H9 (cell line): ENCODE results near the gene FNDC7. TPM values are rescaled to one million over a fixed set of nuclear protein-coding genes. Genes with fewer than 3 reads are reported as not detected.

ENCODE experiments used
- DNase-seq: peaks from one replicate; pipeline ENCODE4 v3.0.0-alpha.2; 2017
- H2AFZ ChIP-seq: one replicate; pipeline ENCODE4 v1.6.1; 2013; ENCODE audit warnings: mild to moderate bottlenecking, low read length, control low read depth, moderate library complexity
- H2AK5ac ChIP-seq: 2 replicates; pipeline ENCODE4 v1.6.1; 2013; ENCODE audit warnings: low read length, control low read depth, mixed read lengths; ENCODE audit not compliant: insufficient read length
- H2BK120ac ChIP-seq: one replicate; pipeline ENCODE4 v1.6.1; 2013; ENCODE audit warnings: low read depth, mild to moderate bottlenecking, low read length, control low read depth, inconsistent platforms; ENCODE audit not compliant: poor library complexity, severe bottlenecking
- H2BK12ac ChIP-seq: 2 replicates; pipeline ENCODE4 v1.6.1; 2013; ENCODE audit warnings: low read length, control low read depth, mixed read lengths, low read depth; ENCODE audit not compliant: insufficient read length
- H2BK15ac ChIP-seq: 2 replicates; pipeline ENCODE4 v1.6.1; 2013; ENCODE audit warnings: low read depth, low read length, control low read depth
- H2BK20ac ChIP-seq: one replicate; pipeline ENCODE4 v1.6.1; 2013; ENCODE audit warnings: low read depth, mild to moderate bottlenecking, low read length, control low read depth, inconsistent platforms; ENCODE audit not compliant: poor library complexity, severe bottlenecking
- H2BK5ac ChIP-seq: 2 replicates; pipeline ENCODE4 v1.6.1; 2013; ENCODE audit warnings: low read length, control low read depth, mixed read lengths; ENCODE audit not compliant: insufficient read length
- H3K14ac ChIP-seq: 2 replicates; pipeline ENCODE4 v1.6.1; 2013; ENCODE audit warnings: low read length, control low read depth; ENCODE audit not compliant: insufficient read depth
- H3K18ac ChIP-seq: 2 replicates; pipeline ENCODE4 v1.6.1; 2013; ENCODE audit warnings: low read depth, mild to moderate bottlenecking, mixed read lengths, low read length, control low read depth; ENCODE audit not compliant: insufficient read length
- H3K23ac ChIP-seq: 2 replicates; pipeline ENCODE4 v1.6.1; 2013; ENCODE audit warnings: low read length, control low read depth, mixed read lengths, low read depth; ENCODE audit not compliant: insufficient read length
- H3K23me2 ChIP-seq: 2 replicates; pipeline ENCODE4 v1.6.1; 2013; ENCODE audit warnings: low read depth, mild to moderate bottlenecking, mixed read lengths, low read length, control low read depth; ENCODE audit not compliant: insufficient read length, poor library complexity, severe bottlenecking
- H3K27ac ChIP-seq: 2 replicates; pipeline ENCODE4 v1.5.1; 2013; ENCODE audit warnings: low read length, control low read depth, mixed read lengths, low read depth; ENCODE audit not compliant: insufficient read length
- H3K27me3 ChIP-seq: 2 replicates; pipeline ENCODE4 v1.6.1; 2013; ENCODE audit warnings: low read length, control low read depth, inconsistent platforms; ENCODE audit not compliant: insufficient read depth
- H3K4ac ChIP-seq: 2 replicates; pipeline ENCODE4 v1.6.1; 2013; ENCODE audit warnings: low read depth, mild to moderate bottlenecking, control low read depth, inconsistent platforms, low read length, moderate library complexity
- H3K4me1 ChIP-seq: 2 replicates; pipeline ENCODE4 v1.6.1; 2013; ENCODE audit warnings: low read length, control low read depth, inconsistent platforms; ENCODE audit not compliant: insufficient read depth
- H3K4me2 ChIP-seq: 2 replicates; pipeline ENCODE4 v1.6.1; 2013; ENCODE audit warnings: low read length, control low read depth, mixed read lengths; ENCODE audit not compliant: insufficient read length, insufficient read depth
- H3K56ac ChIP-seq: 2 replicates; pipeline ENCODE4 v1.6.1; 2013; ENCODE audit warnings: low read depth, mild to moderate bottlenecking, mixed read lengths, low read length, control low read depth; ENCODE audit not compliant: insufficient read length
- H3K79me1 ChIP-seq: 2 replicates; pipeline ENCODE4 v1.6.1; 2013; ENCODE audit warnings: low read depth, mild to moderate bottlenecking, moderate library complexity, low read length, control low read depth, inconsistent platforms; ENCODE audit not compliant: insufficient read depth, poor library complexity, severe bottlenecking
- H3K79me2 ChIP-seq: 2 replicates; pipeline ENCODE4 v1.6.1; 2013; ENCODE audit warnings: low read length, control low read depth, inconsistent platforms; ENCODE audit not compliant: insufficient read depth
- H3K9ac ChIP-seq: 2 replicates; pipeline ENCODE4 v1.6.1; 2013; ENCODE audit warnings: low read length, control low read depth, mixed read lengths; ENCODE audit not compliant: insufficient read length; ENCODE audit errors: extremely low read depth
- H3K9me3 ChIP-seq: one replicate; pipeline ENCODE4 v1.6.1; 2013; ENCODE audit warnings: low read depth, low read length, inconsistent platforms; ENCODE audit not compliant: control insufficient read depth
- H3T11ph ChIP-seq: one replicate; pipeline ENCODE4 v1.6.1; 2013; ENCODE audit warnings: mild to moderate bottlenecking, low read length, control low read depth, inconsistent platforms
- H4K20me1 ChIP-seq: one replicate; pipeline ENCODE4 v1.6.1; 2013; ENCODE audit not compliant: control insufficient read depth, insufficient read length, insufficient read depth
- H4K5ac ChIP-seq: 2 replicates; pipeline ENCODE4 v1.6.1; 2013; ENCODE audit warnings: low read depth, mild to moderate bottlenecking, mixed read lengths, low read length, control low read depth; ENCODE audit not compliant: insufficient read length
- H4K8ac ChIP-seq: replicated peaks from 2 replicates; pipeline ENCODE4 v1.6.1; 2013; ENCODE audit warnings: low read length, control low read depth, mixed read lengths, low read depth; ENCODE audit not compliant: insufficient read length
- H4K91ac ChIP-seq: 2 replicates; pipeline ENCODE4 v1.6.1; 2013; ENCODE audit warnings: low read depth, mild to moderate bottlenecking, moderate library complexity, mixed read lengths, low read length, control low read depth; ENCODE audit not compliant: insufficient read length
- H3K27ac Mint-ChIP-seq, 3 experiments: 2 replicates in 2 of 3; 3 replicates in 1 of 3; pipeline ENCODE4 v1.8.0; 2020 to 2021; ENCODE audit warnings: mixed read lengths in 3 of 3, mild to moderate bottlenecking in 1 of 3, moderate library complexity in 1 of 3
- H3K27me3 Mint-ChIP-seq: 2 replicates; pipeline ENCODE4 v1.8.0; 2021; ENCODE audit warnings: low read depth, mild to moderate bottlenecking, moderate library complexity, mixed read lengths
- H3K36me3 Mint-ChIP-seq, 3 experiments: 2 replicates in 2 of 3; 3 replicates in 1 of 3; pipeline ENCODE4 v1.8.0; 2020 to 2021; ENCODE audit warnings: low read depth in 3 of 3, mixed read lengths in 3 of 3; ENCODE audit not compliant: insufficient read depth in 1 of 3
- H3K4me1 Mint-ChIP-seq, 2 experiments: 2 replicates each; pipeline ENCODE4 v1.8.0; 2020; ENCODE audit warnings: mixed read lengths in 2 of 2
- H3K4me3 Mint-ChIP-seq, 2 experiments: 2 replicates in 1 of 2; 3 replicates in 1 of 2; pipeline ENCODE4 v1.8.0; 2020 to 2021; ENCODE audit warnings: mild to moderate bottlenecking in 2 of 2, mixed read lengths in 2 of 2, moderate library complexity in 1 of 2
- H3K9me3 Mint-ChIP-seq, 2 experiments: 2 replicates in 1 of 2; 3 replicates in 1 of 2; pipeline ENCODE4 v1.8.0; 2020; ENCODE audit warnings: mild to moderate bottlenecking in 2 of 2, mixed read lengths in 2 of 2, moderate library complexity in 1 of 2
- WGBS: extraction: QIAGEN DNeasy Blood & Tissue Kit; methylation state at CpG from one replicate; pipeline ENCODE4 v1.1.7; 2013; ENCODE audit warnings: missing lambda C conversion rate, low lambda C conversion rate, mixed read lengths; ENCODE audit not compliant: insufficient read length; ENCODE audit errors: extremely low coverage; 5-methylcytosine and 5-hydroxymethylcytosine counted together
- total RNA-seq: library from RNA; stranded (reverse); gene quantifications from 2 replicates; pipeline ENCODE4 v1.2.1, GENCODE V29; 2021
- TF ChIP-seq, protein P1 (sequence below): fragments of 200-600 bp; sonication (generic); conservative IDR thresholded peaks from 3 replicates; pipeline ENCODE4 v1.8.0; 2021; ENCODE audit warnings: antibody characterized with exemption, mild to moderate bottlenecking

FNDC7 gene
- total RNA-seq, 1 experiment from 2014 or later, result 0.13 TPM

DNA sequence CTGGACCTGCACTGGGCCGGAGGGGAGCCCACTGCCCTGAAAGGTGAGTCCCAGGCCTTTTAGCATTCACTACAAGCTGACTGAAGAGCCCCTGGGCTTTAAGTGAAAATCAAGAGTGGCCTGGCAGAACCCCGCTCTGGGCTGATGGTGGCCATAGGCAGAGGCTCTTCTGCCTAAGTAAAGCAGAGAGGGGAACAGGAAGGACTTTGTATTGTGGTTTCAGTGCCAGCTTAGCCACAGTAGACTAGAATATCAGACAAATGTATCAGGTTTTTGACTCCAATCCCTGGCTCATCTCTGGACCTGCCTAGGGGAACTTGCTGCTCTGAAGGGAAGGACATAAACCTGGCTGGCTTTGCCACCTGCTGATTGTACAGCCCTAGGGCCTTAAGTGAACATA is 41.6 kb upstream of the FNDC7 start:
- Histone ChIP-seq H2BK120ac (no peak overlapping the region), H3K4ac (no peak overlapping the region), H3K79me1 (no peaks in the 10 kb centered on the region), H4K5ac (no peak overlapping the region), H2AK5ac (no peak overlapping the region), H2BK15ac (no peak overlapping the region), H2AFZ (no peak overlapping the region), H4K91ac (no peak overlapping the region), H3K23me2 (no peaks in the 10 kb centered on the region), H4K8ac (no peak overlapping the region), H3K56ac (no peak overlapping the region), H3K27ac (no peak overlapping the region), H3K27me3 (no peaks in the 10 kb centered on the region), H3K23ac (no peak overlapping the region), H3K9me3 (no peaks in the 10 kb centered on the region), H2BK12ac (no peak overlapping the region), H3K14ac (no peak overlapping the region; the same call in 1 of the 2 replicates), H3K4me1 (no peaks in the 10 kb centered on the region), H3K4me2 (no peak overlapping the region), H2BK5ac (no peak overlapping the region), H3K9ac (no peak overlapping the region), H3K18ac (no peak overlapping the region), H2BK20ac (no peak overlapping the region), H3K79me2 (no peaks in the 10 kb centered on the region), H3T11ph (no peak overlapping the region), H4K20me1 (no peaks in the 10 kb centered on the region)
- TF ChIP-seq, protein P1, sequence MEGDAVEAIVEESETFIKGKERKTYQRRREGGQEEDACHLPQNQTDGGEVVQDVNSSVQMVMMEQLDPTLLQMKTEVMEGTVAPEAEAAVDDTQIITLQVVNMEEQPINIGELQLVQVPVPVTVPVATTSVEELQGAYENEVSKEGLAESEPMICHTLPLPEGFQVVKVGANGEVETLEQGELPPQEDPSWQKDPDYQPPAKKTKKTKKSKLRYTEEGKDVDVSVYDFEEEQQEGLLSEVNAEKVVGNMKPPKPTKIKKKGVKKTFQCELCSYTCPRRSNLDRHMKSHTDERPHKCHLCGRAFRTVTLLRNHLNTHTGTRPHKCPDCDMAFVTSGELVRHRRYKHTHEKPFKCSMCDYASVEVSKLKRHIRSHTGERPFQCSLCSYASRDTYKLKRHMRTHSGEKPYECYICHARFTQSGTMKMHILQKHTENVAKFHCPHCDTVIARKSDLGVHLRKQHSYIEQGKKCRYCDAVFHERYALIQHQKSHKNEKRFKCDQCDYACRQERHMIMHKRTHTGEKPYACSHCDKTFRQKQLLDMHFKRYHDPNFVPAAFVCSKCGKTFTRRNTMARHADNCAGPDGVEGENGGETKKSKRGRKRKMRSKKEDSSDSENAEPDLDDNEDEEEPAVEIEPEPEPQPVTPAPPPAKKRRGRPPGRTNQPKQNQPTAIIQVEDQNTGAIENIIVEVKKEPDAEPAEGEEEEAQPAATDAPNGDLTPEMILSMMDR, result no peak
- no peak overlapping the region for H3K4me3 Mint-ChIP-seq
- H3K27ac Mint-ChIP-seq, result no peak overlapping the region
- DNase-seq, result no peak
- H3K27me3 Mint-ChIP-seq, result no peaks in the 10 kb centered on the region; the same call in none of the 2 replicates
- no CpG with 5 or more reads among the region's 2 CpGs for WGBS
- peaks cover 12 to 14% of the 10 kb centered on the region in 2 experiments for H3K9me3 Mint-ChIP-seq
- H3K4me1 Mint-ChIP-seq, result no peaks in the 10 kb centered on the region
- peaks cover 3 to 13% (median 5%) of the 10 kb centered on the region in 3 experiments; a peak in 6 of 7 replicates for H3K36me3 Mint-ChIP-seq
